NCI-H460 (cell line): ENCODE data around the gene BRD4. TPM values are rescaled to one million over a fixed set of nuclear protein-coding genes. Genes with fewer than 3 reads are reported as not detected.

Experiments used
- DNase-seq: peaks from one replicate; pipeline ENCODE4 v3.0.0-alpha.2; 2016; ENCODE audit warnings: low read depth; ENCODE audit errors: extremely low read depth
- total RNA-seq: library from RNA; depleted of rRNA; stranded (reverse); fragments of >200 nt; shearing (Covaris generic); gene quantifications from 2 replicates; pipeline ENCODE4 v1.2.3, GENCODE V29; 2014

The BRD4 gene
- total RNA-seq, 1 experiment from 2014 or later: 23.4 TPM

DNA sequence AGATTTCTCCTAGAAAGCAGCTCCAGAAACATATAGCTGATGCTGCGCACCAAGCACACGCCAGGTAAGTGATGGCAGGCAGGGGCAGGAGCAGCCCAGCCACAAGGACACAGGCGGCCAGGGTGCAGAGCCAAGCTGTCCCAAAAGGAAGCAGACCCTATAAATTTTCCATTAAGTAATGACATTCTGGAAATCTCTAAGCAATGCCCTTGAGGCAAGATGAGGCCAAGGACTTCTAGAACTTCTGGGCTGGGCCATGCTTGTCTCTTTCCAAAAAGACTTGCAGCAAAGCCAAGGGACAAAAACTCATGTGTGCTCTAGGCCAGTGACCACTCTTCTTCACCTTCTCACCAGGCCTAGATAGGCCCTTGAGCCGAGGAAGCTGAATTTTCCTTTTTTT is 57.9 kb downstream of the BRD4 start:
- DNase-seq: no peak

DNA sequence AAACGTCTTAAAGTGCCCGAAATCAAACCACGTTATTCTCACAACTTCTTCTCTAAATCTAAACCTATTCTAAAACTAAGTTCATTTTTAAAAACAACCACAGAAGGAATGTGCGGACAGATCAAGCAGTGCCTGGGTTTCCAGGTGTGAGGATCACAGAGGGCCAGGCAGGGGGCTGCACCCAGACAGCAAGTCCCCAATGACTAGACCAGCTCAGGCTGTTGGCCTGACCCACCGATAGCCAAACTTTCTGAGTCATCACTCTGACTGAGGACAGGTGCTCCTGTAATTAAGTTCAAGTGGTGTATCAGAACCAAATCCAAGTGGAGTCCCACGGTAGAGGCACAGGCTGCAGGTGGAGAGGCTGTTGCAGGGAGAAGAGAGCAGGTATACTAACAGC is 62.5 kb downstream of the BRD4 start:
- DNase-seq: no peak

DNA sequence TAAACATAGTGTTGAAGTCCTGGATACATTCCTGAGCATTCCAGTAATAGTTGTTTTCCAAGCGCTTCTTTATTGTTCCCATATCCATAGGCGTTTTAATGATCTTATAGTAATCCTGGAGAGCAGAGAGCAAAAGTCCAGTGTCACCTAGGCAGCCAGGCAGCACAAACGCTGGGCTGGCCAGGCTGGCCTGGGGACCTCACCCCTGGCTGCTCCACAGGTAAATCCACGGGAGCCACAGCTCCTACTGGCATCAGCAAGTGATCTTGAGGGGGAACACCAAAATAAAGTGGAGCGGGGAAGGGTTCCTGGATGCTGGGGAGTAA is 63.4 kb downstream of the BRD4 start:
- no peak for DNase-seq

DNA sequence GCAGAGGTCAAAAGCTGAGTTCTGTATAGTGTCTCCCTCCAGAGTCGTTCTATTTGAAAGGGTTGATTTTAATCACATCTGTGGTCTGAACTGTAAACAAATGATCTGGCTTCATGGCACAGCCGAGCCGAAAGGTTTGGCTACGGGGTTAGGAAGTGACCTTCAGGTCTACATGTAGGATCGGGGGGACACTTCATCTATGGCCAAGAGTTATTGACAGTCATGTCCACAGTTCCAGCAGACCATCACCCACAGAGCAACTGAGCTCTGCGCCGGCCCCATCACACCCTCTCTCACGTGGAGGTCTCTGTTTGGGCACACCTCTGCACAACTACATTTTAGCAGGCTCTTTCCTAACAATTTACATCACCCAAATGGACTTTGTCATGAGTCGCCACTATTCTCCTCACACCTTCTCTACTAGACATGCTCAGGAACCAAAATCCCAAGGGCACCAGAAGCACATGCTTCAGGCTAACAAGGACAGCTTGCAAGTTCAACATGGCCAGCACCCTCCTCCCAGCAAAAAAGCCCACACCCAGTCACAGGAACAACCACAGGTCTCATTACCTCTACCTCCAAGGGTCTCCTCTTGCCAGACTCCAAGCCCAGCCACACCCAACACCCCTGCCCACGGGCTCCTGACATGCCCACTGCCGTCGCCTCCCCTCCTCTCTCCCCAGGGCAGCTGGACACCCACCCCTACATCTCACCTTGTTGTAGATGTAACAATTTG is 64.0 kb downstream of the BRD4 start:
- no peak for DNase-seq

DNA sequence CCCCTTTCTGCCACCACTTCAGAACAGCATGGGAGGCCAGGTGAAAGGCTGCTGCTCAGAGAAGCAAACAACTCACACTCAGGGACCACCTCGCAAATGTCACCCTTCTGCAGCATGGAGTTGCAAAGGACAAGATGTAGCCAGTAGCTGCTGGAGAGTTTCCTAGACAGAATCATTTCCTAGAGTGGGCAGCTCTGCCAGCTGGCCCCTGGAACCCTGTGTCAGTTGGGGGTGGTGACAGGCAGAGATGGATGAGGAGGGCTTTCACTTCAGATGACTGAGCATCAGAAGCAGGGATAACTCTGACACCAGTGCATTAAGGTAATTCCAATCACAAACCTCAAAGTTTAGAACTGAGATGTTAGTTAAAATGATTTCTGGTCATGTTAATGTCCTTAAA is 65.7 kb downstream of the BRD4 start:
- DNase-seq: no peak

DNA sequence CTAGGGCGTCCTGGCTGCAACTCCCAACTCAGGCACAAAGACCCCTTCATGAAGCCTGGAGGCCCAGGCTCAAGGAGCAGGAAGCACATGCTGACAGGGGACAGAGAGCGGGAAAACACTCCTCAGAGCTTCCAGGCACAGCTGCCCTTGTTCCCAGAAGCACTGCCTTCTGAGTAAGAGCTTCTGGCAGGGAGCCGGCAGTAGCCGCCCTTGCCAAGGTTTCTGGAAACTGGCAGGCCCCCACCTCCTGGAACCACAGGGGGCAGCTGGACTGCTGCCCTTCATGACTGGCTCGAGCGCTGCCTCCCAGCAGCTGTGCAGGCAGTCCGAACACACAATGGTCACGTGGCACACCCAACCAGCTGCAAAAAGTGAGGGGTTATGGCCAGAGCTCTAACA is 66.5 kb downstream of the BRD4 start:
- DNase-seq: no peak

DNA sequence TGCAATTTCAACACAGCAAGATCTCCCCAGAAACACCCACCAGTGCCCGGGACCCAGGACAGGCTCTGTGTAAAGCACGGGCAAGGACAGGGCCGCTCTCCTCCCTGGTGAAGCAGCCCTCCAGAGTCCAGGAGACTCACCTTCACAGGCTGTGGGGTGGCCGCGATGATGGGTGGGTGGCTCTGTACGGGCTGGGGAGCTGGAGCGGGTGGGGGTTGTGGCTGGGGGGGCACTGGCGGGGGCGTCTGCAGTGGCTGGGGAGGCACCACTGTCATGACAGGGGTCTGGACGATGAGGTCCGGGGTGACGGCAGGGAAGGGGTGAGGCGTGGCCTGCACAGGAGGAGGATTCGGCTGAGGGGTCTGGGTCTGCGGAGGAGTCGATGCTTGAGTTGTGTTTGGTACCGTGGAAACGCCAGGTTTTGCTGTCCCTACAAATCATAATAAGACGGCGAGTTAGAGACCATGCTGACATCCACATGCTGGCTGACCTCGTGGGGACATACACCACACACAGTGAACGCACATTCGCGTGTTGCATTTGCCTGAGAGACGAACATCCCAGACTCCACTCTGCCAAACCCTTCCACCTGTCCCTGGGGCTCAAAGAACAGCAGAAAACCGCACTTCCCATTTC is 67.0 kb downstream of the BRD4 start:
- DNase-seq: no peak

DNA sequence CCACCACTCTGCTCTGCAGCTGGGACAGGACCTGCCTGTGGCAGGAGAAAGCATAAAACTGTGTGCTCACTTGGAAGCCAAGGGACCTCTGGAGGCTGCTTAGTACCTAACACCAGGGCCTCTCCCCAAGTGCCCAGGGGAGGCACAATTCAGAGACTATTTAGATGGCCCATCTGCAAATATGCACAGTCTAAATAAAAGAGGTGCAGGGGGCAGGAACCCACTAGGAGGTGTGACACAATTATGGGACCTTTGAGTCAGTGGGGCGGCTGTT is 67.5 kb downstream of the BRD4 start:
- DNase-seq: no peak

DNA sequence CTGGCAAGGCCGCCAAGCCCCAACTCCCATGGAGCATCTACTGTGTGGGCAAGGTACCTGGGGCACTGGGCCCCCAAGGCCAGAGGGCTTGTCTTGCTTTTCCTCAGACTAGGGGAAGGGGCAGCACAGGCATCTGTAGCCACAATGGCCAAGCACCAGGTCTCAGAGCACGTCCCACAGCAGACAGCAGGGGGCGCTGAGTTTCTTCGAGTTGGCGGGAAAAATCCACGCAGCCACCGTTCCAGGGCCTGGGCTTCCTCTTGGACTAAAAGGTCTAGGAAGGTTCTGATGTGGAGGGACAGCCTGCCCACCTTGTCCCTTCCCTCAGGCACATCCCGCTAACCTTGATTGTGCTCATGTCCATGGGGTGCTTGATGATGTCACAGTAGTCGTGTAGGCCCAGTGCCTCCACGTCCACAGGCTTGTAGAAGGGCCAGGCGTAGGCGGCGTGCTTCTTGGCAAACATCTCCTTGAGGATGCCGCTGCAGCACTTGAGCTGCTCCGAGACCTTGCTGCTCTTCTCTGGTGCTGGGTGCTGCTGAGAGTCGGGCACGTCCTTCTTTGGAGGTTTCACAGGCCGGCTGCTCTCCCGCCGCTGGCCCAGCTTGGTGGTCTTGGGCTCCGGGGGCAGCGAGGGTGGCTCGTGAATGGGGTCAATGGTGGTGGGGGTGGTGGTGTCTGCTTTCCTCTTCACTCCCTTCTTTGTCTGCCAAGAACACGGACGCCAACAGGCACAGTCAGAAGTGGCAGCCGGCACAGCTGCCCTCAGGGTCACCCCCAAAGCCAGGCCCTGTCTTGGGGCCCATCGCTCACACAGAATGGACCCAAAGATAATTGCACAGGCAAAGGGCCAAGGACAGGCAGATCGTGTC is 68.0 kb downstream of the BRD4 start:
- DNase-seq: peak; percentile 52

DNA sequence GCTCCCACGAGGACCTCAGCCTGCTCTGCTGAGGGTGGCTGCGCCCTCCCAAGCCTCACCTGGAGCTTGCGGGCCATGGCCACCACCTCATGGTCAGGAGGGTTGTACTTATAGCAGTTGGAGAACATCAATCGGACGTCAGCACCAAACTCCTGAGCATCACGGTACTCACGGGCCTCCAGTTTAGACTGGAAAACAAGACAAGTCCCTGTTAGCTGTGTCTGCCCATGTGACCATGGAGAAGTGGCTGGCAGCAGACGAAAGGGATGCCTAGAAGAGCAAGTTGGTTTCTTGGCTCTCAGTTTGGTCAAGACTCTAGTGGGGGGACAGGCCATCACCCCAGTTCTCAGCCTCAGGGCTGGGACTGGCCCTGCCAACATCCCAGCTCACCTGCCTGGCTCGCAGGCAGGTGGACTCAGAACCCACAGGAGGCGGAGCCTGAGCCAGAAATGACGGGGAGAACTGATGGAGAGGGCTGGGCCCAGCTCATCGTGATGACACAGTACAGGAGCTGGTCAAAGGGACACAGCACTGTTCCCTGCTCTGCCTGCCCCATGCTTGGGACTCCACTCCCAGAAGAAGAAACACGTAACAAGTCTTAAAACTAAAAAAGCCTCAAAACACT is 68.9 kb downstream of the BRD4 start:
- DNase-seq: no peak

DNA sequence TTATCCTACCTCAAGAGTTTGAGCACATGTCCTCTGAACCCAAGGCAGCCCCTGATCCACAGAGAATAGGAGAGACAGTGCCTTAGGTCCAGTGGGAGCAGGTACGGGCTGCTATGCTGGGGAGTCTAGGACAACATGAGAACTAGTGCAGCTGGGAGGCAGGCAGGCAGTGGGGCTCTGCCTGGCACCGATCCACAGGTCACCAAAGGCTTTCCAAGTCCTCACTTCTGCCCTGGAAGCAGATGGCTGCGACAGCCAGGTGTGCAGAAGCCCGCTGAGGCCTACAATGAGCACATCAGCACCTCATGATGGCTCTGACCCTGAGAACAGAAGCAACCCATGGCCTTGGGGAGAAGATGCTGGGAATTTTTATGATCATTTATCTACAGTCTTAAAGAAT is 70.3 kb downstream of the BRD4 start:
- no peak for DNase-seq

DNA sequence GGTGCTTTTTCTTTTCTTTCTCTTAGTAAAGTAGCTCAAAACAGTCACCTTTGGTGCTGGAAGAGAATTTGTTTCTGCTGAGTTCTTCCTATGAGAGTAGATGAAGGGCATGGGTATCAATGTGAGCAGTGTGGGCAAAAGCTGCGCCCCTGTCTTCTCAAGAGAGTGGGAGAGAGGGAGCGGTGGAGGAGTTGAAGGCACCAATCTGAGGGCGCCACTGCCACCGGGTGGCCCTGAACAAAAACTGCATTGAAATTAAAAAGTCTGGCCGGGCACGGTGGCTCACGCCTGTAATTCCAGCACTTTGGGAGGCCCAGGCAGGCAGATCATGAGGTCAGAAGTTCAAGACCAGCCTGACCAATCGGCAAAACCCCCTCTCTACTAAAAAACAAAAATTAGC is 71.4 kb downstream of the BRD4 start:
- DNase-seq: no peak

DNA sequence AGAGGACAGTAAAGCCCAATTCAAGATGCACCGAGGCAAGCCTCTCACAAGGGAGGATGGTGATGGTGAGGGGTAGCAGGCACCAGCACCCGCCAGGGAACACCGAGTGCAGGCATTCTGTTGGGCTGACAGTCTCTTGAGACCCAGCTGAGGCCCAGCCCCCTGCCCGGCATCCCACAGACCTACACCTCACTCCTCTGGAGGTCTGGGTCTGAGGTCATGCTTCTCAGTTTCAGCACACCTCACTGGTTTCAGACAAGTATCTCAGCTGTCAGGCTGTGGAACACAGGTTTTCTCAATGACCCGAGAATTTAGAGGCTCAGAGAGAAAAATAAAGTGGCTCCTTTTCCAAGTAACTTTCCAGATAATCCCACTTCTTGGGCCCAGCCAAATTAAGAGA is 72.4 kb downstream of the BRD4 start:
- DNase-seq: no peak

DNA sequence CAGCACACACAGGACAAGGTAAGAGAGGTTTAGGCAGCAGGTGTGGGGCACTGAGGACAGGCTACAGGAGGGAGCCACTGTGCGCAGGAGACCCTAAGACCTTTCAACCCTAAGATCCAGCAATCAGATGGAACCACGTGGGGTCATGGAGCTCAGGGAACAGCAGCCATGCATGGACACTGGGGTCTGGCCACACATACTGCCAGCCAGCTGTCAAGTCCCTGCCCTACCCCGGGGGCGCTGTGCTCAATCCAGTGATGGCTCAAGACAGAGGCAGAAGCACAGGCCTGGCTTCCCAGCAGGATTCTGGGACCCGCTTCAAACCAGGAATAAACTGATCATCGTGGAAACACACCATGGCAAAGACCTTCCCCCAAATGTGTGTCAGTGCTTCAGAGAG is 74.6 kb downstream of the BRD4 start:
- DNase-seq: no peak

DNA sequence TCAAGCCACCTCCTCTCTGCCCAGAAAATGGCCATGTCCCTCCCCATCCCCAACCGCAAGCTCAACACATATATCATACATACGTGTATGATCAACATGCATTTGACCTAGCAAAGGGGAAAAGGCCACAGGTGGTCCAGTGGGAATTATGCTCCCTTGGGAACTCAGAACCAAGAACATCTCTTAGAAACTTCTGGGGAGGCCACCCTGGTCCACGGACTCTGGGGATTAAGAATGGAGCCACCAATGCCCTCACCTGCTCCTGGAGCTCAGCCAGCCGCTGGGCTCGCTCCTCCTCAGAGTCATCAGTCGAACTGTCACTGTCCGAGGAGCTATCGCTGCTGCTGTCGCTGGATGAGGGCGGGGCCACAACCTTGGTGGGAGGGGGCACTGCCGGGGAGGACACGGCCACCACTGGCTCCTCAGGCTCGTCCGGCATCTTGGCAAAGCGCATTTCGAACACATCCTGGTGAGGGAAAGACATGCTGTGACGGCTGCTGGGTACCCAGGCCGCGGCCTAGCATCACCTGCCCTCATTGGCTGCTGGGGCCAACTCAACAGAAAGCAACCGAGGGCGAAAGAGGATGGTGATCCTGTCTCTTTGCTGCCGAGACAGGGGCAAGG is 75.5 kb downstream of the BRD4 start:
- DNase-seq: no peak

DNA sequence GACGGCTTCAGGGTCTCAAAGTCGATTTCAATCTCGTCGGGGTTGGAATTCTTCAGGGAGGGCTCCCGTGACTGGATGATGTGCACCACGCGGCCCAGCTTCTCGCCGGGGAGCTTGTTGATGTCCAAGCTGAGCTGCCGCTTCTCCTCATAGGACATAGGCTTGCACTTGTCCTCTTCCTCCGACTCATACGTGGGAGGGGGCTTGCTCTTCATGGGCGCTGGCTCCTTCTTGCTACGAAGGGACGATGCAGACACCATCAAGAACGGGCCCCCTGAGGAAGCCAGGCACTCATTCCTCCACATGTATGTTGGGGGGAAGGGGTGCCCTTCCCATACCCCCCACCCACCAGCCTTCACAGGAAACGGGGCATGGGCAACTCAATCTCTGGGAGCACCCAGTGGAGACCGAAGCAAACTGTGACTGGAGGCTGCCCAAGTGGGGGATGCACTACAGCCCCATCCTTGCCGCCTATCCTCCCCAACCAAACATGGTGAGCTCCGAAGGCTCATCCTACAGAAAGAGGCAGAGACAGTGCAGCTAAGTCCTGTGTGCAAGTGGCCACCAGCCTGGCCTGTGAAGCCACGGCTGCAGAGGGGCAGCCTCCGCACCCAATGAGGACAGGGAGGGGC is 76.9 kb downstream of the BRD4 start:
- DNase-seq: no peak

DNA sequence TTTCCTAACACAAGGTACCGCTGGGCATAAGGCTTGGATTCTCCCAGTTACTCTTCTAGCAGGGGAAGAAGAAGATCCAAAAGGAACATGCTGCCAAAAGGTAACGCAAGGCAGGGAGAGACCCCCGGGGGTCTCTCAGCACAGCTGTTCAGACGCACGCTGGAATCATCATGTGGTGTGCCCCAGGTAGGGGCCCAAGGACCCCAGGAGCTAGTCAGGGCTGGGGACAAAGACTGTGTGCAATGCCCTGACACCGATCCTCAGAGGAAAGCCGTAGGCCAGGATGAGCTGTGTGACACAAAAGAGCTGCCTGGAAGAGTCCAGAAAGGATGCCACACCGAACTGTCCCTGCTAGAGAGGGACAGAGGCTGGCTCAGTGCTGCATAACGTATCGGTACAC is 77.8 kb downstream of the BRD4 start:
- no peak for DNase-seq

DNA sequence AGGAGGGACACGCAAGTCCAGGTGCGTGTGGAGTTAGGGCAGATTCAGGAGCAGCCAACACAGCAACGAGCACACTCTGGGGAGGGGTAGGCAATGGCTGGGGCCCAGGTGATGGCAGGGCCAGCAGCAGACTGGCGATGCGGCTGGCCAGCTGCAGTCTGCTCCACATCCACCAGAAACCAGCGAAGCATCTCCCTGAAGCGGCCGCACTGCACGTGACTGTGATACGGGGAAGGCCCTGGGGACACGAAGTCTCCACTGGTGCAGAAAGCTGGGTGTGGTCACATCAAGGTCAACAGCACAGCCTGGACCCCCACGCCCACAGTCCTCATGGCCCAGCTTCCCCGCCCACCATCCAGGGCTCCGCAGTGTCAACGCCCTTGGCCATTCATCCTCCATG is 78.8 kb downstream of the BRD4 start:
- DNase-seq: no peak

DNA sequence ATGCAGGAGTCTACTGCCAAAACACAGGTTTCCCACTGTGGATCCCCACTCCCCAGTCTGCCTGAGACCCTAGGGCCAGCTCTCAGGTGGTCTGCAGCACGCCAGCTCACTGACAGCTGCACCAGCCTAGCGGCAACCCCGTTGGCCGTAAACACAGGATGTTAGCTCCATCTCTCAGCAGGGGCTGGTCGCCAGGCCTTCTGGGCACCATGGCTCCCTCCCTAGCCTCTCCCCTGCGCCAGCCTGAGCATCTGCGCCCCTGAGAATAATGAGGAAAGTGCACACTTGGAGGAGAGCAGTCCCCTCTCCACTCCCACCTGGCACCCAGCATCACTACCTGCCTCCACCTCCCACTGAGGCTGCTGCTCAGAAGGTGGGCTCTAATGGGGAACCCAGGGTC is 79.3 kb downstream of the BRD4 start:
- no peak for DNase-seq

DNA sequence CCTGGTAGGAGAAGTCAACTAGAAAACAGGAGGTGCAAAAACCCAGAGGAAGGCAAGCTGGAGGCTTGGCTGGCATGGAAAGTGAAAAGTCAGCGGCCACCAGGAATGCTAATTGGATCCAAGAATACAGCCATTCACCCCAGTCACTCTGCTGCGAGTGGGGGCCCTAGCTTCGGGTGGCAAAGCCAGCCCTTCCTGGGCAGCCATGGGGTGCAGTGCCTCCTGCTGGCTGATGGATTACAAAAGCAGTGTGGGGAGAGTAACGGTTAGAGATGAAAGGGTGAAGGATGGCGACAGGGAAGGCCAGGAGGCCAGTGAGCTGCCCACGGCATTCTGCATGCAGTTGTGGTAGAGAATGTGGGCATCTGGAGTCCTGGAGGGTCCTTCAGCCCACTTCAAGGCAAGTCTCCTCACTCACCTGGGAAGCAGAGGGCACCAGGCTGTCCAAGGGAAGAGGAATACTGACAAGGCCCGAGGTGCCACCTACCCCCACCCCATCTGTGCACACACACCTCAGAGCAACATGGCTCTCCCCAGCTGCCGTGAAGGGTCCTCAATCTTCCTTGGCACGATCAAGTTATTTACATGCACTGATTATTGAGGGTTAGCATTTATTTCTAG is 79.8 kb downstream of the BRD4 start:
- no peak for DNase-seq
